HEK293 (cell line): Measurements from ENCODE around the gene DDX25.

Experiments used
- CTCF ChIA-PET: fragments of 350-600 bp; formaldehyde crosslinking; extraction: SDS; loops from one replicate; lab custom pipeline; 2021; ENCODE audit warnings: antibody characterized with exemption; lab: Yijun Ruan, JAX
- POLR2A ChIA-PET: fragments of 300-600 bp; formaldehyde crosslinking; extraction: SDS; loops from one replicate; lab custom pipeline; 2020; ENCODE audit warnings: antibody characterized with exemption, inconsistent platforms; lab: Yijun Ruan, JAX
- H3K27ac ChIP-seq: fragments of 200-500 bp; sonication (Bioruptor generic); 2 replicates; pipeline ENCODE4 v1.5.1; 2014; ENCODE audit warnings: low read depth, low read length, control low read depth, inconsistent platforms; ENCODE audit errors: extremely low read depth
- H3K36me3 ChIP-seq, 2 experiments: fragments of 200-500 bp in 1 of 2; sonication (Bioruptor generic) in 1 of 2; 1 replicate in 1 of 2; 2 replicates in 1 of 2; pipeline ENCODE4 v1.5.1; 2014 to 2017; ENCODE audit warnings: inconsistent platforms in 2 of 2, low read length in 2 of 2; ENCODE audit not compliant: control insufficient read depth in 2 of 2, insufficient read depth in 1 of 2
- H3K4me1 ChIP-seq: fragments of 200-500 bp; sonication (Bioruptor generic); 2 replicates; pipeline ENCODE4 v1.5.1; 2014; ENCODE audit warnings: mild to moderate bottlenecking, low read length, inconsistent platforms; ENCODE audit not compliant: control insufficient read depth, insufficient read depth
- H3K4me3 ChIP-seq: 2 replicates; pipeline ENCODE4 v1.5.1; 2011; ENCODE audit warnings: low read depth, mild to moderate bottlenecking, control low read depth, low read length, moderate library complexity
- H3K9me3 ChIP-seq: fragments of 200-500 bp; sonication (Bioruptor generic); 2 replicates; pipeline ENCODE4 v1.5.1; 2014; ENCODE audit warnings: low read depth, low read length, inconsistent platforms; ENCODE audit not compliant: control insufficient read depth, insufficient read depth
- BCL11B ChIP-seq: fragments of 450-650 bp; formaldehyde crosslinking; IDR thresholded peaks from 2 replicates; pipeline ENCODE4 v1.5.1; 2016; ENCODE audit warnings: low read depth, missing biosample characterization, missing genetic modification characterization
- CTCF ChIP-seq: fragments of 450-650 bp; formaldehyde crosslinking; IDR thresholded peaks from 2 replicates; pipeline ENCODE4 v1.5.1; 2016; ENCODE audit warnings: missing biosample characterization, missing genetic modification characterization
- FEZF1 ChIP-seq: fragments of 450-650 bp; formaldehyde crosslinking; IDR thresholded peaks from 2 replicates; pipeline ENCODE4 v1.5.1; 2016; ENCODE audit warnings: missing biosample characterization, missing genetic modification characterization
- GLIS1 ChIP-seq: fragments of 450-650 bp; formaldehyde crosslinking; IDR thresholded peaks from 2 replicates; pipeline ENCODE4 v1.5.1; 2016; ENCODE audit warnings: missing biosample characterization, missing genetic modification characterization
- IKZF3 ChIP-seq: fragments of 450-650 bp; IDR thresholded peaks from 2 replicates; pipeline ENCODE4 v1.5.0; 2018; ENCODE audit warnings: missing biosample characterization, mild to moderate bottlenecking, missing genetic modification characterization, moderate library complexity
- KLF1 ChIP-seq: fragments of 450-650 bp; formaldehyde crosslinking; IDR thresholded peaks from 2 replicates; pipeline ENCODE4 v1.5.1; 2016; ENCODE audit warnings: missing biosample characterization, missing genetic modification characterization
- MEIS1 ChIP-seq: sonication (generic); formaldehyde crosslinking; IDR thresholded peaks from 2 replicates; pipeline ENCODE4 v1.8.1; 2022; ENCODE audit warnings: missing genetic modification reagents, mild to moderate bottlenecking, borderline replicate concordance
- MYNN ChIP-seq: fragments of 450-650 bp; formaldehyde crosslinking; IDR thresholded peaks from 2 replicates; pipeline ENCODE4 v1.5.1; 2016; ENCODE audit warnings: missing biosample characterization, missing genetic modification characterization, borderline replicate concordance
- SALL2 ChIP-seq: fragments of 450-650 bp; formaldehyde crosslinking; IDR thresholded peaks from 2 replicates; pipeline ENCODE4 v1.5.0; 2017; ENCODE audit warnings: missing biosample characterization, mild to moderate bottlenecking, missing genetic modification characterization, borderline replicate concordance
- SETDB1 ChIP-seq: IDR thresholded peaks from one replicate; pipeline ENCODE4 v1.6.1; 2017; ENCODE audit warnings: mild to moderate bottlenecking, low read length, moderate library complexity, mixed read lengths; ENCODE audit not compliant: insufficient read length
- YY2 ChIP-seq: fragments of 450-650 bp; formaldehyde crosslinking; IDR thresholded peaks from 2 replicates; pipeline ENCODE4 v1.5.1; 2016; ENCODE audit warnings: missing biosample characterization, missing genetic modification characterization
- ZBTB48 ChIP-seq: fragments of 450-650 bp; formaldehyde crosslinking; IDR thresholded peaks from 2 replicates; pipeline ENCODE4 v1.5.1; 2016; ENCODE audit warnings: missing biosample characterization, missing genetic modification characterization
- ZNF132 ChIP-seq: fragments of 450-650 bp; formaldehyde crosslinking; IDR thresholded peaks from 2 replicates; pipeline ENCODE4 v1.5.1; 2017; ENCODE audit warnings: missing biosample characterization, missing genetic modification characterization, borderline replicate concordance
- ZNF138 ChIP-seq: fragments of 450-650 bp; formaldehyde crosslinking; IDR thresholded peaks from 2 replicates; pipeline ENCODE4 v1.5.1; 2016; ENCODE audit warnings: missing biosample characterization, missing genetic modification characterization, borderline replicate concordance
- ZNF140 ChIP-seq: fragments of 450-650 bp; formaldehyde crosslinking; IDR thresholded peaks from 2 replicates; pipeline ENCODE4 v1.5.1; 2016; ENCODE audit warnings: missing biosample characterization, missing genetic modification characterization
- ZNF146 ChIP-seq: fragments of 450-650 bp; formaldehyde crosslinking; IDR thresholded peaks from 2 replicates; pipeline ENCODE4 v1.5.1; 2016; ENCODE audit warnings: missing biosample characterization, missing genetic modification characterization
- ZNF2 ChIP-seq: fragments of 450-650 bp; formaldehyde crosslinking; IDR thresholded peaks from 2 replicates; pipeline ENCODE4 v1.5.1; 2016; ENCODE audit warnings: missing biosample characterization, missing genetic modification characterization
- ZNF221 ChIP-seq: fragments of 450-650 bp; formaldehyde crosslinking; IDR thresholded peaks from 2 replicates; pipeline ENCODE4 v1.5.1; 2017; ENCODE audit warnings: missing biosample characterization, missing genetic modification characterization, borderline replicate concordance
- ZNF248 ChIP-seq: fragments of 450-650 bp; formaldehyde crosslinking; IDR thresholded peaks from 2 replicates; pipeline ENCODE4 v1.5.1; 2017; ENCODE audit warnings: missing biosample characterization, missing genetic modification characterization
- ZNF341 ChIP-seq: fragments of 450-650 bp; formaldehyde crosslinking; IDR thresholded peaks from 2 replicates; pipeline ENCODE4; 2016; ENCODE audit warnings: low read depth, missing biosample characterization, missing genetic modification characterization
- ZNF350 ChIP-seq: fragments of 450-650 bp; formaldehyde crosslinking; IDR thresholded peaks from 2 replicates; pipeline ENCODE4 v1.5.0; 2017; ENCODE audit warnings: missing biosample characterization, mild to moderate bottlenecking, missing genetic modification characterization
- ZNF366 ChIP-seq: fragments of 450-650 bp; formaldehyde crosslinking; conservative IDR thresholded peaks from 2 replicates; pipeline ENCODE4 v1.5.1; 2016; ENCODE audit warnings: missing biosample characterization, missing genetic modification characterization
- ZNF426 ChIP-seq: fragments of 450-650 bp; formaldehyde crosslinking; IDR thresholded peaks from 2 replicates; pipeline ENCODE4 v1.5.1; 2017; ENCODE audit warnings: missing biosample characterization, missing genetic modification characterization, mild to moderate bottlenecking, inconsistent platforms, moderate library complexity
- ZNF513 ChIP-seq: fragments of 450-650 bp; IDR thresholded peaks from 2 replicates; pipeline ENCODE4 v1.5.1; 2018; ENCODE audit warnings: missing biosample characterization, missing genetic modification characterization
- ZNF626 ChIP-seq: fragments of 450-650 bp; sonication (Bioruptor Pico); formaldehyde crosslinking; IDR thresholded peaks from 2 replicates; pipeline ENCODE4 v1.5.1; 2018; ENCODE audit warnings: missing biosample characterization, missing genetic modification characterization, inconsistent platforms
- ZNF629 ChIP-seq: fragments of 450-650 bp; formaldehyde crosslinking; IDR thresholded peaks from 2 replicates; pipeline ENCODE4 v1.5.1; 2017; ENCODE audit warnings: missing biosample characterization, missing genetic modification characterization
- ZNF768 ChIP-seq: fragments of 450-650 bp; formaldehyde crosslinking; IDR thresholded peaks from 2 replicates; pipeline ENCODE4 v1.5.1; 2018; ENCODE audit warnings: missing biosample characterization, mild to moderate bottlenecking, missing genetic modification characterization
- TF ChIP-seq, protein P1 (sequence below): fragments of 450-650 bp; formaldehyde crosslinking; IDR thresholded peaks from 2 replicates; pipeline ENCODE4 v1.5.1; 2016; ENCODE audit warnings: missing biosample characterization, missing genetic modification characterization, low read depth
- TF ChIP-seq, protein P2 (sequence below): fragments of 450-650 bp; formaldehyde crosslinking; IDR thresholded peaks from 2 replicates; pipeline ENCODE4 v1.5.1; 2016; ENCODE audit warnings: missing biosample characterization, missing genetic modification characterization

The DDX25 gene

DNA sequence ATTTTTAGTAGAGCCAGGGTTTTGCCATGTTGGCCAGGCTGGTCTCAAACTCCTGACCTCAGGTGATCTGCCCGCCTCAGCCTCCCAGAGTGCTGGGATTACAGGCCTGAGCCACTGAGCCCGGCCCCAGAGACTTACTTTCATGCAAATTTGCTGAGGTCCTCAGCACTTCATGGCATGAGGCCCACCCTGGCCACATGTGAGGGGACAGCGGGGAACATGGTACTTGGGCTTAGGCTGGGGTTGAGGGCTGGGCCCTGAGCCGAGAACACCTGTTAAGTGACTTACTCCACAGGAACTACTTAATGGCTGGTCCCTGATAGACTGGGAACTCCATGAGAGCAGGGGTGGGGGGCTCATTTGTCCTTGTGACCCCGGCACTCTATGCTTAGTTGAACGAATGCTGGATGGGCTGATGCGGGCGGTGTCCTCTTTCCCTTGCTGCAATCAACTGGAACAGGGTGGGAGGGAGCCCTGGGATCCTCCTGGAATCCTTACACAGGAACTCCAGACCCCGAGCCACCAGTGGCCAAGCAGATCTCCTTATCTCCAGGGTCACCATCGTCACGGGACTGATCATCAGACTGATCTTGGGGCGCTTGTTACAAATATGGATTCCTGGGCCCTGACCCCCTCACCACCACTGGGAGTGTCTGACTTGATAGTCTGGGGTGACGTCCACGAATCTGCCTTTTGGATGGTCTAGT lies 42.6 kb downstream of the DDX25 start:
- ChIA-PET POLR2A (no interaction called here), CTCF (no interaction called here)
- Histone ChIP-seq H3K4me1 (no peaks in the 10 kb centered on the region), H3K27ac (no peak overlapping the region), H3K9me3 (no peaks in the 10 kb centered on the region), H3K4me3 (no peak overlapping the region), H3K36me3 (no peaks in the 10 kb centered on the region)
- no peak for TF ChIP-seq SETDB1
- TF ChIP-seq ZNF140 (tag by site-specific recombination), result no peak
- TF ChIP-seq ZNF132 (tag by site-specific recombination), result no peak
- no peak for TF ChIP-seq MYNN (tag by site-specific recombination)
- no peak for TF ChIP-seq ZBTB48 (tag by site-specific recombination)
- TF ChIP-seq ZNF221 (tag by site-specific recombination), result no peak
- TF ChIP-seq IKZF3, result no peak
- TF ChIP-seq, protein P1, sequence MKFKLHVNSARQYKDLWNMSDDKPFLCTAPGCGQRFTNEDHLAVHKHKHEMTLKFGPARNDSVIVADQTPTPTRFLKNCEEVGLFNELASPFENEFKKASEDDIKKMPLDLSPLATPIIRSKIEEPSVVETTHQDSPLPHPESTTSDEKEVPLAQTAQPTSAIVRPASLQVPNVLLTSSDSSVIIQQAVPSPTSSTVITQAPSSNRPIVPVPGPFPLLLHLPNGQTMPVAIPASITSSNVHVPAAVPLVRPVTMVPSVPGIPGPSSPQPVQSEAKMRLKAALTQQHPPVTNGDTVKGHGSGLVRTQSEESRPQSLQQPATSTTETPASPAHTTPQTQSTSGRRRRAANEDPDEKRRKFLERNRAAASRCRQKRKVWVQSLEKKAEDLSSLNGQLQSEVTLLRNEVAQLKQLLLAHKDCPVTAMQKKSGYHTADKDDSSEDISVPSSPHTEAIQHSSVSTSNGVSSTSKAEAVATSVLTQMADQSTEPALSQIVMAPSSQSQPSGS (tag by site-specific recombination), result no peak
- TF ChIP-seq ZNF768, result no peak
- TF ChIP-seq YY2 (tag by site-specific recombination), result no peak
- TF ChIP-seq ZNF341, result no peak
- no peak for TF ChIP-seq ZNF626 (tag by site-specific recombination)
- no peak for TF ChIP-seq FEZF1 (tag by site-specific recombination)
- TF ChIP-seq KLF1 (tag by site-specific recombination), result no peak
- TF ChIP-seq MEIS1, result no peak

GRCh38 chr11:125947419-125948277 lies 43.3 kb downstream of the DDX25 start:
- Histone ChIP-seq H3K27ac (no peak overlapping the region), H3K9me3 (no peaks in the 10 kb centered on the region), H3K4me3 (no peak overlapping the region), H3K4me1 (no peaks in the 10 kb centered on the region), H3K36me3 (no peaks in the 10 kb centered on the region)
- ChIA-PET CTCF (no interaction called here), POLR2A (no interaction called here)
- TF ChIP-seq SALL2 (tag by site-specific recombination) (no peak), ZNF350 (tag by site-specific recombination) (no peak), GLIS1 (tag by site-specific recombination) (no peak), ZNF146 (tag by site-specific recombination) (no peak), ZNF366 (tag by site-specific recombination) (no peak), ZNF2 (tag by site-specific recombination) (no peak), ZNF629 (tag by site-specific recombination) (no peak), ZNF513 (tag by site-specific recombination) (no peak), ZNF248 (no peak), BCL11B (tag by site-specific recombination) (no peak), ZNF138 (tag by site-specific recombination) (no peak), CTCF (tag by site-specific recombination) (no peak), ZNF426 (tag by site-specific recombination) (no peak)
- TF ChIP-seq, protein P2, sequence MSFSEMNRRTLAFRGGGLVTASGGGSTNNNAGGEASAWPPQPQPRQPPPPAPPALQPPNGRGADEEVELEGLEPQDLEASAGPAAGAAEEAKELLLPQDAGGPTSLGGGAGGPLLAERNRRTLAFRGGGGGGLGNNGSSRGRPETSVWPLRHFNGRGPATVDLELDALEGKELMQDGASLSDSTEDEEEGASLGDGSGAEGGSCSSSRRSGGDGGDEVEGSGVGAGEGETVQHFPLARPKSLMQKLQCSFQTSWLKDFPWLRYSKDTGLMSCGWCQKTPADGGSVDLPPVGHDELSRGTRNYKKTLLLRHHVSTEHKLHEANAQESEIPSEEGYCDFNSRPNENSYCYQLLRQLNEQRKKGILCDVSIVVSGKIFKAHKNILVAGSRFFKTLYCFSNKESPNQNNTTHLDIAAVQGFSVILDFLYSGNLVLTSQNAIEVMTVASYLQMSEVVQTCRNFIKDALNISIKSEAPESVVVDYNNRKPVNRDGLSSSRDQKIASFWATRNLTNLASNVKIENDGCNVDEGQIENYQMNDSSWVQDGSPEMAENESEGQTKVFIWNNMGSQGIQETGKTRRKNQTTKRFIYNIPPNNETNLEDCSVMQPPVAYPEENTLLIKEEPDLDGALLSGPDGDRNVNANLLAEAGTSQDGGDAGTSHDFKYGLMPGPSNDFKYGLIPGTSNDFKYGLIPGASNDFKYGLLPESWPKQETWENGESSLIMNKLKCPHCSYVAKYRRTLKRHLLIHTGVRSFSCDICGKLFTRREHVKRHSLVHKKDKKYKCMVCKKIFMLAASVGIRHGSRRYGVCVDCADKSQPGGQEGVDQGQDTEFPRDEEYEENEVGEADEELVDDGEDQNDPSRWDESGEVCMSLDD (tag by site-specific recombination), result no peak
